AG04449 (cell line): Measurements from ENCODE around the gene PITPNM2.
A peak's percentile ranks its signal among the peaks of the same experiment; 100 is the strongest.

Experiments
- CTCF ChIA-PET: fragments of 350-600 bp; formaldehyde crosslinking; extraction: SDS; loops from one replicate; lab custom pipeline; 2021; ENCODE audit warnings: antibody characterized with exemption; lab: Yijun Ruan, JAX
- POLR2A ChIA-PET: fragments of 400-600, 350-600 bp; formaldehyde crosslinking; extraction: SDS; loops from one replicate; lab custom pipeline; 2020; ENCODE audit warnings: antibody characterized with exemption, inconsistent platforms; lab: Yijun Ruan, JAX
- DNase-seq: peaks from one replicate; pipeline ENCODE4 v3.0.0-alpha.2; 2010; ENCODE audit warnings: low read depth, low spot score
- H3K4me3 ChIP-seq: 2 replicates; pipeline ENCODE4 v1.5.1; 2011; ENCODE audit warnings: low read depth, mild to moderate bottlenecking, control low read depth, low read length
- CTCF ChIP-seq: IDR thresholded peaks from one replicate; pipeline ENCODE4 v1.5.1; 2011; ENCODE audit warnings: mild to moderate bottlenecking, moderate library complexity, low read length, control low read depth, inconsistent platforms; ENCODE audit not compliant: insufficient read depth; ENCODE audit errors: missing control alignments

Gene PITPNM2

GRCh38 chr12:123120452-123121166 is 30.3 kb downstream of the PITPNM2 start:
- ChIA-PET POLR2A (interaction anchor here (1.2 kb wide), 1 partner anchor 23 kb away, joined by 3 read pairs; no protein-coding TSS in a partner anchor), CTCF (interaction anchor here (0.7 kb wide), 1 partner anchor 117 kb away, joined by 3 read pairs; no protein-coding TSS in a partner anchor)
- H3K4me3 ChIP-seq = no peak overlapping the region
- TF ChIP-seq CTCF = no peak
- no peak for DNase-seq

GRCh38 chr12:123119808-123120207 is 31.1 kb downstream of the PITPNM2 start:
- ChIA-PET POLR2A (interaction anchor here (1.2 kb wide), 1 partner anchor 24 kb away, joined by 3 read pairs; no protein-coding TSS in a partner anchor), CTCF (no interaction called here)
- no peak for DNase-seq
- TF ChIP-seq CTCF = no peak
- H3K4me3 ChIP-seq = no peak overlapping the region

- DNase-seq = no peak
- TF ChIP-seq CTCF = no peak
- no peak overlapping the region for H3K4me3 ChIP-seq
- ChIA-PET CTCF (no interaction called here), POLR2A (no interaction called here)
These were observed 32.4 kb downstream of the PITPNM2 start for GRCh38 chr12:123118497-123118896.

- POLR2A ChIA-PET = interaction anchor here (0.5 to 1.2 kb wide), 4 partner anchors 11 to 134 kb away, joined by 3 to 4 read pairs (median 4); no protein-coding TSS in a partner anchor
These were observed 35.3 kb downstream of the PITPNM2 start for GRCh38 chr12:123115409-123116121.

GRCh38 chr12:123114304-123115083 is 36.4 kb downstream of the PITPNM2 start:
- POLR2A ChIA-PET = interaction anchor here (1.0 to 1.2 kb wide), 2 partner anchors 10 to 25 kb away, joined by 3 to 4 read pairs; no protein-coding TSS in a partner anchor
- CTCF ChIA-PET = interaction anchor here (0.9 to 1.2 kb wide), 4 partner anchors 12 to 72 kb away, joined by 3 to 5 read pairs (median 4); no protein-coding TSS in a partner anchor
- TF ChIP-seq CTCF = no peak
- H3K4me3 ChIP-seq = no peak overlapping the region
- no peak for DNase-seq

More at GRCh38 chr12:123115409-123116121, 35.3 kb downstream of the PITPNM2 start:
- no peak for TF ChIP-seq CTCF
- CTCF ChIA-PET = interaction anchor here (1.0 kb wide), 1 partner anchor 11 kb away, joined by 5 read pairs; no protein-coding TSS in a partner anchor
- H3K4me3 ChIP-seq = no peak overlapping the region
- peak; percentile 81 for DNase-seq
